ENCODE measurements around the gene IRF2. TPM values are rescaled to one million over a fixed set of nuclear protein-coding genes. Genes with fewer than 3 reads are reported as not detected.

IRF2 gene
- total RNA-seq, 1 donor from 2014 or later, result 12.6 TPM

- Mint-ChIP-seq H3K4me1 (peaks cover 27% of the 10 kb centered on the region), H3K36me3 (ENCODE audit: low read depth) (peaks cover 20% of the 10 kb centered on the region), H3K4me3 (no peak overlapping the region), H3K27me3 (ENCODE audit: low read depth) (no peaks in the 10 kb centered on the region), H3K9me3 (peaks cover 3% of the 10 kb centered on the region), H3K27ac (ENCODE audit: unreplicated experiment) (no peak overlapping the region)
- no peak for DNase-seq (ENCODE audit: low read depth, low spot score)
- no peak for TF ChIP-seq CTCF (conservative IDR thresholded peaks at IDR 0.05)
Measured at GRCh38 chr4:184427687-184428086, 46.7 kb downstream of the IRF2 start.

- no peak for TF ChIP-seq CTCF (conservative IDR thresholded peaks at IDR 0.05)
- no peak for DNase-seq (ENCODE audit: low read depth, low spot score)
- H3K27ac Mint-ChIP-seq (ENCODE audit: unreplicated experiment), result no peak overlapping the region
- H3K9me3 Mint-ChIP-seq, result peaks cover 6% of the 10 kb centered on the region
- H3K4me1 Mint-ChIP-seq, result peaks cover 21% of the 10 kb centered on the region
- no peaks in the 10 kb centered on the region for H3K27me3 Mint-ChIP-seq (ENCODE audit: low read depth)
- peaks cover 26% of the 10 kb centered on the region for H3K36me3 Mint-ChIP-seq (ENCODE audit: low read depth)
- H3K4me3 Mint-ChIP-seq, result no peak overlapping the region
Measured at GRCh38 chr4:184427093-184427492, 47.3 kb downstream of the IRF2 start.

- no peak overlapping the region for H3K4me3 Mint-ChIP-seq
- H3K36me3 Mint-ChIP-seq (ENCODE audit: low read depth), result peaks cover 42% of the 10 kb centered on the region
- no peak for TF ChIP-seq CTCF (conservative IDR thresholded peaks at IDR 0.05)
- DNase-seq (ENCODE audit: low read depth, low spot score), result no peak
- peaks cover 12% of the 10 kb centered on the region for H3K4me1 Mint-ChIP-seq
- H3K27ac Mint-ChIP-seq (ENCODE audit: unreplicated experiment), result no peak overlapping the region
- H3K9me3 Mint-ChIP-seq, result peaks cover 6% of the 10 kb centered on the region
- no peaks in the 10 kb centered on the region for H3K27me3 Mint-ChIP-seq (ENCODE audit: low read depth)
Measured at GRCh38 chr4:184424993-184425758, 49.2 kb downstream of the IRF2 start.

- H3K36me3 Mint-ChIP-seq (ENCODE audit: low read depth), result peaks cover 40% of the 10 kb centered on the region
- peaks cover 6% of the 10 kb centered on the region for H3K9me3 Mint-ChIP-seq
- no peak for DNase-seq (ENCODE audit: low read depth, low spot score)
- no peaks in the 10 kb centered on the region for H3K27me3 Mint-ChIP-seq (ENCODE audit: low read depth)
- H3K27ac Mint-ChIP-seq (ENCODE audit: unreplicated experiment), result no peak overlapping the region
- no peak for TF ChIP-seq CTCF (conservative IDR thresholded peaks at IDR 0.05)
- H3K4me1 Mint-ChIP-seq, result peaks cover 5% of the 10 kb centered on the region
- H3K4me3 Mint-ChIP-seq, result no peak overlapping the region
Measured at GRCh38 chr4:184424279-184424678, 50.1 kb downstream of the IRF2 start.

- peaks cover 6% of the 10 kb centered on the region for H3K9me3 Mint-ChIP-seq
- H3K27ac Mint-ChIP-seq (ENCODE audit: unreplicated experiment), result no peak overlapping the region
- no peaks in the 10 kb centered on the region for H3K27me3 Mint-ChIP-seq (ENCODE audit: low read depth)
- peaks cover 5% of the 10 kb centered on the region for H3K4me1 Mint-ChIP-seq
- TF ChIP-seq CTCF (conservative IDR thresholded peaks at IDR 0.05), result no peak
- no peak overlapping the region for H3K4me3 Mint-ChIP-seq
- no peak for DNase-seq (ENCODE audit: low read depth, low spot score)
- H3K36me3 Mint-ChIP-seq (ENCODE audit: low read depth), result peaks cover 40% of the 10 kb centered on the region
Measured at GRCh38 chr4:184423003-184423686, 51.2 kb downstream of the IRF2 start.

Measured in neural crest cell (in vitro differentiated cells).